KOPT-K1 (cell line): ENCODE data around the gene DENND1A.

Experiments used
- H3K27ac ChIP-seq: fragments of 200-600 bp; sonication (generic); 2 replicates; pipeline ENCODE4 v1.5.1; 2016; ENCODE audit warnings: antibody characterized with exemption, mild to moderate bottlenecking, low read depth, low read length; ENCODE audit not compliant: poor library complexity, severe bottlenecking
- H3K36me3 ChIP-seq: fragments of 200-600 bp; sonication (generic); 2 replicates; pipeline ENCODE4 v1.5.1; 2017; ENCODE audit warnings: antibody characterized with exemption, mild to moderate bottlenecking, low read length, moderate library complexity; ENCODE audit not compliant: insufficient read depth
- H3K9me3 ChIP-seq: fragments of 200-600 bp; sonication (generic); 2 replicates; pipeline ENCODE4 v1.5.1; 2017; ENCODE audit warnings: antibody characterized with exemption, low read length, mild to moderate bottlenecking; ENCODE audit not compliant: insufficient read depth, poor library complexity, severe bottlenecking

DENND1A gene

DNA sequence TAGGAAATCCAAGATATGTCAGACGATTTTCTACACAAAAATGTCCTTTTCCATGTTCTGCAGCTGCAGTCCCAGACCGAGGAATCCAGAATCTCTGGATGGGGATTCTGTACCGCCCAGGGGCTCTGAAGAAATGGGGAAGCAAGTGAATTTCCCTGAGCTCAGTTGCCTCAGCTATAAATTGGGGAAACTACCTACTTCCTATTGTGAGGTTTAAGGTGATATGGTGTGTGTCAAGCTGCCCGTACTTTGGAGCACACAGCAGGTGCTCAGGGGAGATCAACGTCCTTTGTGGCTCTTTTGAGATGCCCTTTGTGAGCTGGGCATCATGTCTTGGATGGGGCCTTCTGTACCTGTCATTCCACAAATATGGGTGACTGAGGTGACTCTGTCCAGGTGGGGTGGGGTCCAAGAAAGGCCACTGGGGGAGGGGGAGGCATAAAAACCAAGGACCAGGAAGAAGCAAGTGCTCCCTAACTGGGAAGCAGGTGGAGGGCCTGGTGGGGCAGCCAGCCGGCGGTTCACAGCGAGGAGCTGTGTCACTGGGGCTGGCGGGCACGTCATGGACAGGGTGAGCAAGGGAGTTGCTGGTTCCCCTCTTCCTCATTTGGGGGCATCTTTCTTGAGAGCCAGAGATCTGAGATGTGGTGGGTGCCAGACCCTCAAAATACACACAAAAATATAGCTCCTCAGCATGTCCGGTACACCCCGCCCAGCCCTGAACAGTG, 457.9 kb downstream of the DENND1A start:
- H3K9me3 ChIP-seq = no peaks in the 10 kb centered on the region
- H3K27ac ChIP-seq = no peak overlapping the region
- no peaks in the 10 kb centered on the region for H3K36me3 ChIP-seq

DNA sequence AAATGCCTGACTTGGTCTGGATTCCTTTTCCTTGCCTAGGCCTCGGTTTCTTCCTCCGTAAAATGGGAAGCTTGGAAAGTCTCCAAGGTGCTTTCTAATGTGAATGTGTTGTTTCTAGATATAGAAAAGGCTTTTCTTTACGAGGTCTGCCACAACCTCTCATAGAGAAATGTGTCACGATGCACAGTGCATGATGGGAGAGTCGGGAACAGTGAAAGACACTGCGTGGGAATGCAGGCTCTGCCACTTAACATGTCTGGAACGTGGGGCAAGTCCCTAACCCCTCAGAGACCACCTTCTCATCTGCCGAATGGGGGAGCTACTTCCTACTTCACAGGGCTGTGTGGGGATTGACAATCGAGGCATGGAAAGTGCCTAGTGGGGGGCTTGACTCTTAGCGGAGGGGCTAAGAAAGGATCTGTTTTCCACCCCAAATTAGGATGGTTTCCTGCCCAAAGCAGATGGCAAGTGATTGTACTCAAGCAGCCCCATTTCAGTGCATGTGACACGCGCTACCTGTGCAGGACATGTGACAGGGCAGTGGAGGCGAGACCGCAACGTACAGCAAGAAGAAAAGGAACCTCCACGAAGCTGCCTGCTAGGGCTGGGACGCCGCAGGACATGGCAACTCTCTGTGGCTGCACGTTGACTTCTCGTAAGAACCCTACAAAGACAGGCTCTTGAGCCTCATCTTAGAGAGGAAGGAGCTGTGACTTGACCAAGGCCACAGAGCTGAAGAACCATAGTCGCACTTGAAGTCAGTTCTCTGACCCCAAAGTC, 458.7 kb downstream of the DENND1A start:
- H3K27ac ChIP-seq = no peak overlapping the region

DNA sequence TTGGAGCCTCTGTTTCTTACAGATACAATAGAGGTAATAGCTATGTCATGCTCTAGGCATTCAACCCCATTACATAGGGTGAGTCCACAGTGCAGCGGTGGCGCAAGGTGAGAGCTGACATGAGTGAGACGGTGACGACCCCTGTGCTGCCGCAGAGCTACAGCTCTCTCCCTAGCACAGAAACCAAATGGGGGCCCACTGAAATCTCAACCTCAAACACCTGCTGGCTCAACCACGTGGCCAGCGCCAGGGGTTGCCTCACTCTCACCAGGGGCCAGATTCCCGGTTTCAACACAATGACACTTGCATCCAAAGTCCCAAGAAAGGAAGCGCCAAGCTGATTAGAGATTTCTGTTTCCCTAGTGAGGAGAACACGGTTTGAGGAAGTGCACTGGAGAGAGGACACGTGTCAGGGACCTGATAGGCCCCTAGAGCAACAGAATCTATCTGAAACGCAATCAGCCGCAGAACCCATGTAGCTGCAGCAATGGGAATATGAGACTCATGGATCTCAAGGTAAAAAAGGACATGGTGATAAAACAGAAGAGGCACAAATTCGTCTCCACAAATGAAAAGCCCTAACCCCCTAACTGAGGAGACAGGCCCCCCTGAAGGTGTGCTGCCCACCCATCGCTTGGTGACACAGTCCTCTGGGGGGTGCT, 459.7 kb downstream of the DENND1A start:
- no peaks in the 10 kb centered on the region for H3K9me3 ChIP-seq
- H3K36me3 ChIP-seq = no peaks in the 10 kb centered on the region
- H3K27ac ChIP-seq = no peak overlapping the region

More for the DNA sequence above, 458.7 kb downstream of the DENND1A start:
- no peaks in the 10 kb centered on the region for H3K36me3 ChIP-seq
- H3K9me3 ChIP-seq = no peaks in the 10 kb centered on the region

DNA sequence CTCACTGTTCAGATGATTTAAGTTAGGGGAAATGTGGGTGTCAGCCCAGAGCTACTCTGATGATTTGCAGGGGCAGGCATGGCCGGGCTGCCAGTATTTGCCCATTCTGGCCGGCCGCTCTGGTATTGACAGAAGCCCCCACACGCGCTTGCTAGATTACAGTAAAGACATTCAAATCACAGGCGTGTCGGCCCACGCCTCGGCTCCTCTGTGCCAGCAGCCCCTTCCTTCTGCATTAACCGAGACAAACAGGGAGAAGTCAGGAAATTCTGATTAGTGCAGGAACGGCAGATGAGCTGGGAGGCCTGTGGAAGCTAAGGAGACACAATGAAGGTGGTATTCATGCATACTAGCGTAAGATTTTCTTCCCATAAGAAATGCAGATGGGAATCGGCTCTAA, 460.6 kb downstream of the DENND1A start:
- H3K36me3 ChIP-seq = no peaks in the 10 kb centered on the region
- H3K27ac ChIP-seq = no peak overlapping the region
- no peaks in the 10 kb centered on the region for H3K9me3 ChIP-seq

DNA sequence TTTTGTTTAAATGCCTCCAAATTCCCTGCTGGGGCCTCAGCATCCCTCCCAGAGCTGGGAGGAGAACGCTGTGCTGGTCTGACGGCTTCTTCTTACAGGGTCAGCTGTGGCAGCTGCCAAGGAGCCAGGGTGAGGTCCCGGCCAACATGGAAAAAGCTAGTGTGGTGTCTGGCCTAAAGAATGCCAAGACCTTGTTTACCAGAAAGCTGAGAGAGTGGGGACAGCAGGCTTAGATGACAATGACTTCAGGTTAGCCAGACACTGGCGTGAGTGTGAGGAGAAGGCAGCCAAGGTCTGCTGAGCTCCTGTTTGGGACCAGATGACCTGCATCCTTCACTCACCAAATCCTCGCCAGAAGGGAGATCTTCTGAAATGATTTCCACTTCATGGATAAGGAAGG, 461.4 kb downstream of the DENND1A start:
- Histone ChIP-seq H3K27ac (no peak overlapping the region), H3K9me3 (no peaks in the 10 kb centered on the region), H3K36me3 (no peaks in the 10 kb centered on the region)

DNA sequence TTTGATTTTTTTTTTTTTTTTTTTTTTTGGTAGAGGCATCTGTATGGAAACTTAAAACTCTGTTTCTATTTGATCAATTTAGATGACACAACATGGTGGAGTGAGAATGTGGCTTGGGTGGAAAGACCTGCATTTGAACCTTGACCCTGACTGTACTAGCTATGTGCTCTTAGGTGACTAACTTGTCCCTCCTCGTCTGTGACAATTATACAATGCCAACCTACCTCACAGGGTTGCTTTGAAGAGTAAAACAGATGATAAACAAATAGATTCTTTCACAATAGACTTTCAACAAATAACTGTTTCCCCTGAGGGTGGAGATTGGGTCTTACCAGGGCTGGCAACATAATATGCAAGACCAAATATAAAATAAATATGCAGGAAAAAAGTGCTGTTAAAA, 464.6 kb downstream of the DENND1A start:
- Histone ChIP-seq H3K9me3 (no peaks in the 10 kb centered on the region), H3K36me3 (no peaks in the 10 kb centered on the region)

DNA sequence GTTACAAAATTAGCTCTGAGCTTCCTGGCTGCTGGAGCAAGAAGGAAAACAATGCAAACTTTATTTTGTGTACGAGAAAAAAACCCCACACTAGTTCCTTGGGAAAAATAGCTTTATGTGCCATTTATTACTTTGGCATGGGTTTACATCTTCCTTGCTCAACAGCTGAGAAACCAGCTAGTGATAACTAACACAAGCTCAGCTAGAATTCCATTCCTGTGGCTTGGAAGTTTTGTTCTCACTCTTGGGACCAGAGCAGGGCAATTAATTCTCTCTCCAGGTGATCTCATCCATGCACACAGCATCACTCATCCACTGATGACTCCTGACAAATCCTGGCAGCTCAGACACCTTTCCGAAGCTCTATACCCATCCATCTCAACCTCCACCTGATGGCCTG, 469.8 kb downstream of the DENND1A start:
- Histone ChIP-seq H3K36me3 (no peaks in the 10 kb centered on the region), H3K27ac (no peak overlapping the region)

More for the DNA sequence above, 464.6 kb downstream of the DENND1A start:
- no peak overlapping the region for H3K27ac ChIP-seq

DNA sequence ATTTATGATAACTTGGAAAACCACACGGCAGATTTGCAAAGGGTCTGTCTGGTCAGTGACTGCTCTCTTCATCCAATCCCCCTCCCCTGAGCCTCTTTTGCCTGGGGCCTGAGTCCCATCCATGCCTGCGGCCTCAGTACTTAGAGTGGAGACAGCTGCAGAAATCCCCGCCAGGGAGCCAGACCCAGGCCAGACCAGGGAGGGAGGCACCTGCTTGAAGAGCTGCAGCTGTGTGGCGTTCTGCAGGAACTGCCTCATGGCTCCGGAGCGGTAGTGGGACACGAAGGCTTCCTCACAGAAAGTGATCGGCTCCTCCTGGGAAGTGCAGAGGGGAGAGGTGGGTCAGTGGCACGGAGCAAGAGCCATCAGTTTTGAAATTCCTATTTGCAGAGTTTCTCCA, 472.3 kb downstream of the DENND1A start:
- H3K27ac ChIP-seq = no peak overlapping the region
- H3K36me3 ChIP-seq = no peaks in the 10 kb centered on the region
- no peaks in the 10 kb centered on the region for H3K9me3 ChIP-seq

More for the DNA sequence above, 469.8 kb downstream of the DENND1A start:
- H3K9me3 ChIP-seq = no peaks in the 10 kb centered on the region

DNA sequence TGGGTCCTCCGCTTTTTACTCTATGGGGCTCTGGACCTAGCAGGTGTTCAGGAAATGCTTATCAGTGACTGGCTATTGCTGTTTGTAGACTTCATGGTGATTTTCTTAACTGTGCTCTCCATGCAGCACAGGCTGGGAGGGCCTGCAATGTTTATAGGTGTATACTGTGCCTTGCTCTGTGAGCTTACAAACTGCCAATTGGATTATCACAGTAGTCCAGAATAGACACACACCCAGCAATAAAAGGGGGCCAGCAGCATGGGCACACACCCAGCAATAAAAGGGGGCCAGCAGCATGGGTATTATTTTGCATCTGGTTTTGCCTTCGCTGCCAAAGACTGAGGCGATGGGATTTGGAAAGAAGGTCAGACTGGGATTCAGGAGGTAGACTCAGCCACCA, 473.9 kb downstream of the DENND1A start:
- Histone ChIP-seq H3K27ac (no peak overlapping the region), H3K36me3 (no peaks in the 10 kb centered on the region)

DNA sequence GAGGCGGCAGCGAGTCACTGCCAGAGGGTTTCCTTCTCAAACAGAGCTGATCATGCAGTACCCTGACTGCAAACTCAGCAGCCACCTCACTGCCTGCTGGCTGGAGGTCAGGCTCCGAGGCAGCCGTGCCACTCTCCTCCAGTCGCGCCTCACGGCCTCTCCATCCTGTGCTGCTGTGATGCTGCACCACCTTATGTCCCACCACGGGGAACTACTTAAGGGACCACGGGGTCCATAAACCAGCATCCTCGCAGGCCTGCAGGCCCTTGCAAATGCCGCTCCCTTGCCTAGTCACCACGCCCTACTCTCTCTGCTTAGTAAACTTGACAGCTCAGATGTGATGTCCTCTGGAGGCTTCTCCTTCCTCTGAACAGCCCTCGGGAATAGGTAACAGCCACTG, 474.7 kb downstream of the DENND1A start:
- no peaks in the 10 kb centered on the region for H3K9me3 ChIP-seq
- no peaks in the 10 kb centered on the region for H3K36me3 ChIP-seq
- no peak overlapping the region for H3K27ac ChIP-seq

More for the DNA sequence above, 473.9 kb downstream of the DENND1A start:
- no peaks in the 10 kb centered on the region for H3K9me3 ChIP-seq

DNA sequence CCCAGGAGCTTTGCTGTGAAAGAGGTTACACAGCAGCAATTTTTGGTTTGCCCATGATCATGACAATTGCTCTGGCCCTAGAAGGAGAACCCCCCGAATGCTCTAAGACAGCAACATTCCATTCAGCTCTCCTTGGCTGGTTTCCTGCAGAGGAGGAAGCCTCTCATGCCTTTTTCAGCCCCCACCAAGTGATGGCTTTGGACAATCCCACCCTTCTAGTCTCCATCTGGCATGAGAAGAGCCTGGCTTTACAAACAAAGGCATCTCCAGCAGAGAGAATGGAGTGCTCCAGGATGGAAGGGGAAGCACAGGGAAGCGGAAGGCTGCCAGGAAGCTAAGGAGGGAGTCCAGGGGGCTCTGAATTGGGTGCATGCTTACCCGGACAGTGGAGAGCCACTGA, 475.6 kb downstream of the DENND1A start:
- H3K27ac ChIP-seq = no peak overlapping the region
- H3K9me3 ChIP-seq = no peaks in the 10 kb centered on the region
- no peaks in the 10 kb centered on the region for H3K36me3 ChIP-seq

DNA sequence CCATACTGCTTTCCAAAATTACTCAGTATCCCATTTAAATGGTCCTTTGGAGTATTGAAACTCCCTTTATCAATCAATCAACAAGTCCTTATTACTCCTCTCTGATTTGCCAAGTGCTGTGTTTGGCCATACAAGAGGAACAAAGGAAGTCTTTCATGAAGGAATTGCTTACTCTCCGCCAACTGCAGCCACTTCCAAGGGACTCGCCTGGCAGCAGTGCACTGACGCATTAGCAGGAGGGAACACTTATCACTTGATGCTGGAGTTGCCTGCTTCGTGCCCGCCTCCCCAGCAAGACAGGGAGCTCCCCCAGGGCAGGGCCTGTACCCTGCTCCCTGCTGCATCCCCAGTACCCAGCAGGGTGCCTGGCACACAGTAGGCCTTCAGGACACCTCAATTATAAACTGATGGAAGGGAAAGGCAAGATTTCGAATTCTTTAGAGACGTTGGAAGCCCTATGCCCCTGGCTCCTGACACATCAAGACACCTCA, 476.1 kb downstream of the DENND1A start:
- H3K36me3 ChIP-seq = no peaks in the 10 kb centered on the region
- H3K9me3 ChIP-seq = no peaks in the 10 kb centered on the region
- no peak overlapping the region for H3K27ac ChIP-seq

DNA sequence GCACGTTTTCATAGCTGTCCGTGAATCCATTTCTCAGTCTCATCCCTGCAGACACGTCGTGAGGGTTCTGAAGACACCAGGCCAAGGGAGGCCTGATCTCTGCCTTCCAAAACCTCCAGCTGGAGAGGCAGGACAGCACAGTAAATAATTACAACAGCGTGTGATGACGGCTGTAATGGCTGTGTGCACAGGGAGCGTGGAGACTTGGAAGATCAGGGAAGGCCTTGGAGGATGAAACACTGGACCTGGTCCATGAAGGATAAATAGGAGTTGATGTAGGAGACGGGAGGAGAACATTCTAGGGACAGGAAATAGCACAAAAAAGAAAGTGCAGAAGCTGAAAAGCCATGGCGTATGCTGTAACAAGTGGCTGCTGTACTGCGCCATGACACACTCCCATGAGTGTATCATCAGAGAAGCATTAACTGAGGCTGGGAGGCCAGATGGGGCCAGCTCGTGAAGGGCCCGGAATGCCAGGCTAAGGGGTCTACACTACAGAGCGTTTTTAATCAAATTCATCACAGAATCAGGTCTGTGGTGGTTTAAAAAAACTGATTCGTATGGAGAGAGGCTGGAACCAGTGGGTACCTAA, 476.8 kb downstream of the DENND1A start:
- no peaks in the 10 kb centered on the region for H3K36me3 ChIP-seq
- no peak overlapping the region for H3K27ac ChIP-seq
- H3K9me3 ChIP-seq = no peaks in the 10 kb centered on the region

DNA sequence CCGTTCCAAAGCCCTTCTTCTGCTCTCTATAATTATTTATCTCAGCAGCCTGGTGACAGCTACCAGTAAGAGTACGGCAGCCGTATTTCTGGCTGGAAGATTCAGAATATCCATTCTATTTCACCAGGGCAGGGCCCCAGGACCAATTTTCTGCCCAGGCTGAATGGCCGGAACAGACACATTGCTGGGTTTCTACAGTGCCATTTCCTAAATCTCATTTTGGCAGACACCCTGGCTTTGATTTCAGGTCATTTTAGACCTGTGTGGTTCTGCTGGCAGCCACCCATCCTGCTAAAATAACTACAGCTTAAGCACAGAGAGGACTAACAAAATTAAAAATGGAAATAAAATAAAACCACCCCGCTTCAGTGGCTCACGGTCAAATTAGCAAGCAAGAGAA, 478.9 kb downstream of the DENND1A start:
- H3K36me3 ChIP-seq = no peaks in the 10 kb centered on the region
- no peaks in the 10 kb centered on the region for H3K9me3 ChIP-seq
- H3K27ac ChIP-seq = no peak overlapping the region
